ENCODE data around the gene ETV3.

The ETV3 gene

DNA sequence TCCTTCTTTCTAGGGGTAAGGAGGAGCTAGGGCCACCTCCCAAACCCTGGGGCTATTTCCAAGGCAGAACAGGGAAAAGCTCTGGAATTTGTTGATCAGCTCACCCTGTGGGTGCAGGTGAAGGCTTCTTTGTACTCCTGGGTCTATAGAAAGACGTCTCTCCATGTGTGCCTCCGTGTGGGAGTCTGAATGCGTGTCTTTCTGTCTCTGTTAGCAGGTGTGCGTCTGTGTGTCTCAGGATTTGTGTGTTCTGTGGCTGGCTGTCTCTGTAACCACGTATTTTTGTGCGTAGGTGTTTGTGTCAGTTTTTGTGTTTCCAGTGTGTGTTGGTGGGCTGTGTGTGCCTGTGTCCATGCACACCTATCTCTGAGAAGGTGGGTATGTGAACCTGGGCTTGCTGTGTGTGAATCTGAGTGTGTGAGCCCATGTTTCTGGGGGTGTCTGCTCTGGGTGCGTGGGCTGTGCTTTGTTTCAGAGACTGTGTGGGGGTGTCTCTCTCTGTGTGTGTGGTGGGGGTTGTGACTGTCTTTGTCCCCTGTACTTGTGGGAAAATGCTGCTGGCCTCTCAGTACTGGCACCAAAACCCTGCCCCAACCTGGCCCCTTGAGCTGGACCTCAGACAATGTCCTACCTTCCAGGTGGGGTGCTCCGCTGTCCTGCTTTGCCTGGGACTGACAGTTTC lies 25.9 kb downstream of the ETV3 start:
- Histone ChIP-seq H3K27ac (ENCODE audit: low read depth, low read length) (no peak overlapping the region), H3K9ac (ENCODE audit: low read length) (no peak overlapping the region), H3K9me3 (ENCODE audit: control insufficient read depth, insufficient read depth, low read depth, low read length) (no peaks in the 10 kb centered on the region), H3K27me3 (ENCODE audit: control insufficient read depth, insufficient read depth, low read length) (peaks cover 27% of the 10 kb centered on the region), H3K36me3 (ENCODE audit: control insufficient read depth, insufficient read depth, low read length) (no peaks in the 10 kb centered on the region), H3K4me1 (ENCODE audit: control insufficient read depth, insufficient read depth, low read length) (peaks cover 64% of the 10 kb centered on the region), H3K4me3 (ENCODE audit: low read depth, low read length) (peak overlapping the region; percentile 10; the same call in 1 of the 2 replicates)

DNA sequence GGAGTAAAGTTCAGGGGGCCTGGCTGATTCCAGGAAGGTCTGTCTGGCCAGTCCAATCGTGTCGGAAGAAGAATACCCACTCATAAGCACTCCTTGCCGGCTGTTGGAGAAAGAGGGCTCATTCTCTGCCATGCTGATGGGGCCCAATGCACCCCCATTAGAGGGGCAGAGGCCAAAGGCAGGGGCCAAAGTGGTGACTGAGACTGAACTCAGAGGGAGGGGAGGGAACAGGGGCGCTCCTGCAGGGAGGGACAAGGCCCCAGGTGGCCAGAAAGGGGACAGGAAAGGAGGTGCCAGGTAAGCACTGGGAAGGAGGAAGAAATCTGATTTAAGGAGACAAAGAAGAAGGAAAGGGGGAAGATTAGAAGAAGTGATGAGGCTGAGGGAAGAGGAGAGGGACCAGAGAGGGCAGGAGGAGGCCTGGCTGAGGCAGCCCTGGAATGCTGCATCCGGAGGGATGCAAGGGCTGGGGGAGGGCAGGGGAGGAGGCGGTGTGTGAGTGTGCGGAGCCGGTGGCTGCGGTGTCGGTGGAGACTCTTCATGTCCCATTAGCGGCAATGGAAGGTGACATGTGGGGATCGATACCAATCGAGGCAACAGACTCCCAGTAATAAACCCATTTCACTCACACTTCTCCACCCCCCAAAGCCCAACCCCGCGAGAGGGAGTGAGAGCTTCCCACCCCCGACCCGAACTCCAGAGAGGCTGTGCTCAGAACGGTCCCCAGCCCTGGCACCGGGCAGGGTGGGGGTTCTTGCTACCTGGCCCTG lies 26.6 kb downstream of the ETV3 start:
- peaks cover 34% of the 10 kb centered on the region for H3K27me3 ChIP-seq (ENCODE audit: control insufficient read depth, insufficient read depth, low read length)
- peak overlapping the region; percentile 10; the same call in 1 of the 2 replicates for H3K4me3 ChIP-seq (ENCODE audit: low read depth, low read length)
- no peaks in the 10 kb centered on the region for H3K9me3 ChIP-seq (ENCODE audit: control insufficient read depth, insufficient read depth, low read depth, low read length)
- no peak overlapping the region for H3K9ac ChIP-seq (ENCODE audit: low read length)
- H3K4me1 ChIP-seq (ENCODE audit: control insufficient read depth, insufficient read depth, low read length): peaks cover 64% of the 10 kb centered on the region
- H3K36me3 ChIP-seq (ENCODE audit: control insufficient read depth, insufficient read depth, low read length): no peaks in the 10 kb centered on the region
- no peak overlapping the region for H3K27ac ChIP-seq (ENCODE audit: low read depth, low read length)

DNA sequence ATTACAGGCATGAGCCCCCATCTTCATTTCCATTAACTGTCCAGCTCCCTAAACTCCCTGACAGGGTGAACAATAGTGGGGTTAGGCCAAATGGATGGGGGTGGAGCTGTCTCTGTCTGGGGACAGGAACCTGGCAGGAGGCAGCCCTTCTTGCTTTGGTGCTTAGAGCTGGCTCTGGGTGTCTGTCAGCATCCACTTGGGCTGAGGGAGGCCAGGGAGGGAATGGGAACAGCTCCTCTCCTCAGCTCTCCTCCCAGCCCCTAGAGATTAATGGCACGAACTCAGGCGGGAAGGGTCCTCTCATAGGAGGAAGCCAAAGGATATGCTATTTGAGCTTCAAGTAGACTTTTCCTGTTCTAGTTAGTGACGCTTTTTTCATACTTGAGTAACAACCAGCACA lies 27.5 kb downstream of the ETV3 start:
- H3K27me3 ChIP-seq (ENCODE audit: control insufficient read depth, insufficient read depth, low read length): peaks cover 39% of the 10 kb centered on the region
- peaks cover 61% of the 10 kb centered on the region for H3K4me1 ChIP-seq (ENCODE audit: control insufficient read depth, insufficient read depth, low read length)
- no peaks in the 10 kb centered on the region for H3K36me3 ChIP-seq (ENCODE audit: control insufficient read depth, insufficient read depth, low read length)
- no peak overlapping the region for H3K27ac ChIP-seq (ENCODE audit: low read depth, low read length)
- H3K4me3 ChIP-seq (ENCODE audit: low read depth, low read length): no peak overlapping the region
- H3K9me3 ChIP-seq (ENCODE audit: control insufficient read depth, insufficient read depth, low read depth, low read length): no peaks in the 10 kb centered on the region
- H3K9ac ChIP-seq (ENCODE audit: low read length): no peak overlapping the region

DNA sequence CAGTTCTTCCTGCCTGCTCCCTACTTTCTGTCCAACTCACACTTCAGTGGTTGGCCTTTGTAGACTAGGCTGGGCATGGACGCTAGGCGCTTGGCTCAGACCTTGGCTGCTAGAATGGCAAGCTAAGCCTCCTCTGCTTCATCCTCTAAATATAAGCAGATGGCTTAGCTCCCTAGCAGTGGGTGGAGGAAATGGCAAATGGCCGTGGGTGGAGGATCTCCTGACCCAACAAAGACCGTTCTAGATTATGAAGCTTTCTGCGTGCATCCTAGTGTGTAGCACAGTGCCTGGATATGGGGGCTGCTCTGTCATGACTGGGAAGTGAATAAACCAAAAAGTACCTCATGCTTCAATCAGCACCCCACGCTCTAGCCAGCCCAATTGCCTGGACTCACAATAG lies 28.2 kb downstream of the ETV3 start:
- Histone ChIP-seq H3K9me3 (ENCODE audit: control insufficient read depth, insufficient read depth, low read depth, low read length) (no peaks in the 10 kb centered on the region), H3K27ac (ENCODE audit: low read depth, low read length) (no peak overlapping the region), H3K27me3 (ENCODE audit: control insufficient read depth, insufficient read depth, low read length) (peaks cover 43% of the 10 kb centered on the region), H3K4me3 (ENCODE audit: low read depth, low read length) (no peak overlapping the region), H3K36me3 (ENCODE audit: control insufficient read depth, insufficient read depth, low read length) (no peaks in the 10 kb centered on the region), H3K4me1 (ENCODE audit: control insufficient read depth, insufficient read depth, low read length) (peaks cover 57% of the 10 kb centered on the region), H3K9ac (ENCODE audit: low read length) (no peak overlapping the region)

DNA sequence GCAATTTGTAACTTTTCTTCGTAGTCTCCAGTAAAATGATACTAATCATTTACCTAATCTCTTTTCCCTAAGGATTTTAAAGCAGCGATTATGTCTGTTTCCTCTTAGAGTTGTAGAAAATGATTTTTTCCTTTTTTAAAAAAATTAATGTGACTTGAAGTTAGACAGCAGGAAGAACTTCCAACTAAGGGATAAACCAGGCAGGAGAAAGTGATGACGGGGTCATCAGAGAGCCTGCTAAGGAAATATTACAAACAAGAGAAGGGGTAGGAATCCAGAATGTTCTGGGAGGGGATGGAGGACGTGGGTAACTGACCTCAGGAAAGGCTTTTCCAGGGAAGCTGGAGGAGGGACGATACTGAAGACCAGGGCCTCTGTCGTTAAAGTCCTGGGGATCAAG lies 29.7 kb downstream of the ETV3 start:
- peaks cover 43% of the 10 kb centered on the region for H3K27me3 ChIP-seq (ENCODE audit: control insufficient read depth, insufficient read depth, low read length)

DNA sequence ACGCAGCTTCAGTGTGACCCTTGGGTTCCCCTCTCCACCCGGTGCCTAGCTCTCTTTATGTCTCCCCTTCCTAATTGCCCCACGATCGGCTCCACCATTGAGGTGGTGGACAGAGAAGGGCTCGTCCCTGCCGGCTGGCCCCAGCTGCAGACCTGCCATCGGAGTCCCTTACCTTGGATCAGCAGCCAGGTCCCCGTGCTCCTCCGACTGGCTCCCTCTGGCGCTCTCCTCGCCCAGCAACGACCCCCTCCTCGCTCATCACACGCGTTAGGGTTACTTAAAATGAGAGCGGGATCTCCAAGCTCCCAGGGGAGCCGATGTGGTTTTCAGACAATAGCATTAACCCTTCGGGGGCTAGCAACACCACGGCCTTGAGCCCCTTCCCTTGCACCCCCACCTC lies 30.5 kb downstream of the ETV3 start:
- no peak overlapping the region for H3K9ac ChIP-seq (ENCODE audit: low read length)

More for the DNA sequence above, 29.7 kb downstream of the ETV3 start:
- no peak overlapping the region for H3K4me3 ChIP-seq (ENCODE audit: low read depth, low read length)
- peaks cover 48% of the 10 kb centered on the region for H3K4me1 ChIP-seq (ENCODE audit: control insufficient read depth, insufficient read depth, low read length)
- no peaks in the 10 kb centered on the region for H3K9me3 ChIP-seq (ENCODE audit: control insufficient read depth, insufficient read depth, low read depth, low read length)
- H3K36me3 ChIP-seq (ENCODE audit: control insufficient read depth, insufficient read depth, low read length): no peaks in the 10 kb centered on the region
- no peak overlapping the region for H3K9ac ChIP-seq (ENCODE audit: low read length)
- H3K27ac ChIP-seq (ENCODE audit: low read depth, low read length): no peak overlapping the region

DNA sequence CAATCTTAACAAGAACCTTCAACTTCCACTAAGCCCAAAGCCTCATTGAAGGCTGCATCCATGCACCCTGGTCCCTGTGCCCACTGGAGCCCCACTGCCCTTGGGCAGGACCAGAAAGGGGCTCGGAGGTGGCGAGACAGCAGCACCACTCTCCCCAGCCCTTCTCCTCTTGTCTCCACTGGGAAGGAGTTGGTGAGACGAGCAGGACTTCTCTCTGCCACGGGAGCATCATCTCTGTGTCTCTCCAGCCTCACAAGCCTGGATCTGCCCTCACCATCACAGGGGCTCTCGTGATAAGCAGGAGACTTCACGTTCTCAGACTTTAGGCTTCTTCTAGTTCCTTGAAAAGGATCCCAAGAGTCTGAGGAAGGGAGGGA lies 31.4 kb downstream of the ETV3 start:
- Histone ChIP-seq H3K36me3 (ENCODE audit: control insufficient read depth, insufficient read depth, low read length) (no peaks in the 10 kb centered on the region), H3K27ac (ENCODE audit: low read depth, low read length) (no peak overlapping the region), H3K27me3 (ENCODE audit: control insufficient read depth, insufficient read depth, low read length) (peaks cover 33% of the 10 kb centered on the region), H3K9me3 (ENCODE audit: control insufficient read depth, insufficient read depth, low read depth, low read length) (no peaks in the 10 kb centered on the region), H3K9ac (ENCODE audit: low read length) (no peak overlapping the region), H3K4me3 (ENCODE audit: low read depth, low read length) (no peak overlapping the region), H3K4me1 (ENCODE audit: control insufficient read depth, insufficient read depth, low read length) (peaks cover 32% of the 10 kb centered on the region)

More for the DNA sequence above, 30.5 kb downstream of the ETV3 start:
- H3K4me3 ChIP-seq (ENCODE audit: low read depth, low read length): no peak overlapping the region
- H3K9me3 ChIP-seq (ENCODE audit: control insufficient read depth, insufficient read depth, low read depth, low read length): no peaks in the 10 kb centered on the region
- H3K27me3 ChIP-seq (ENCODE audit: control insufficient read depth, insufficient read depth, low read length): peaks cover 39% of the 10 kb centered on the region
- H3K4me1 ChIP-seq (ENCODE audit: control insufficient read depth, insufficient read depth, low read length): peaks cover 41% of the 10 kb centered on the region
- no peak overlapping the region for H3K27ac ChIP-seq (ENCODE audit: low read depth, low read length)
- H3K36me3 ChIP-seq (ENCODE audit: control insufficient read depth, insufficient read depth, low read length): no peaks in the 10 kb centered on the region

DNA sequence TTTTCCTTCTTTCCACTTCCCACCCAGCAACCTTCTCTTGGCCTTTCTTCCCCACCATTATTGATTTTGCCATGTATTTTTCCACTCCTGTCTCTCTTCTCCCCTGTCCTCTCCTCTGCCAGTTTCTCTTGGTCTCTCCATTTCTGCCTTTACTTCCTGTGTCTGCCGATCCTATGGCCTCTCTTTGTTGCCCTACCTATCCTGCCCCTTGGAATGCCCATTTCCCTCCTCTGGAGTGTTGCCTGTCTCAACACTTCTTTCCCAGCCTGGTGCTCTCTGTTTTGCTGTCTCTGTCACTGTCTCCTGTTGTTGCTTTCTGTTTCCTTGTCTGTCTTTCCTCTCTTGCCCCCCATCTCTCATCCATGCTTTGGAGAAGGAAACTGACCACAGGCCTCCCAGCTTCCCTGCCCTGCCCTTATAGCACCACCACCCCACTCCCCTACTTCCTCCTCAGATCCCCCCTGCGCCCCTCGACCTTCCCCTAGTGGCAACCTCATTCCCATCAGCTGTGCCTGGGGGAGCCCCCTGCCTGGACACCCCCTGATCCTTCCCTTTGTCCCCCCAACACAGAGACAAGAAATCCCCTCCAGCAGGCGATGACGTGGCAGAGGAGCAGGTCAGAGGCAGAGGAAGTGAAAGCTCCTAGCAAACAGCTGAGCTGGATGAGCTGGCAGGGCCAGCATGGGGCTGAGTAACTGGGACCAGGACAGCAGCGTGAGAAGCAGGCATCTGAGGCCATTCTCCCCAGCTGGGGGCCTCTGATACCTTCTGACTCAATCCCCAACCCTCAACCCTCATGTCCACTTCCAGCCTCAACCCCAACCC lies 32.0 kb downstream of the ETV3 start:
- peaks cover 32% of the 10 kb centered on the region for H3K27me3 ChIP-seq (ENCODE audit: control insufficient read depth, insufficient read depth, low read length)
- H3K4me3 ChIP-seq (ENCODE audit: low read depth, low read length): no peak overlapping the region
- no peak overlapping the region for H3K27ac ChIP-seq (ENCODE audit: low read depth, low read length)
- H3K36me3 ChIP-seq (ENCODE audit: control insufficient read depth, insufficient read depth, low read length): no peaks in the 10 kb centered on the region
- no peaks in the 10 kb centered on the region for H3K9me3 ChIP-seq (ENCODE audit: control insufficient read depth, insufficient read depth, low read depth, low read length)
- no peak overlapping the region for H3K9ac ChIP-seq (ENCODE audit: low read length)
- peaks cover 26% of the 10 kb centered on the region for H3K4me1 ChIP-seq (ENCODE audit: control insufficient read depth, insufficient read depth, low read length)

DNA sequence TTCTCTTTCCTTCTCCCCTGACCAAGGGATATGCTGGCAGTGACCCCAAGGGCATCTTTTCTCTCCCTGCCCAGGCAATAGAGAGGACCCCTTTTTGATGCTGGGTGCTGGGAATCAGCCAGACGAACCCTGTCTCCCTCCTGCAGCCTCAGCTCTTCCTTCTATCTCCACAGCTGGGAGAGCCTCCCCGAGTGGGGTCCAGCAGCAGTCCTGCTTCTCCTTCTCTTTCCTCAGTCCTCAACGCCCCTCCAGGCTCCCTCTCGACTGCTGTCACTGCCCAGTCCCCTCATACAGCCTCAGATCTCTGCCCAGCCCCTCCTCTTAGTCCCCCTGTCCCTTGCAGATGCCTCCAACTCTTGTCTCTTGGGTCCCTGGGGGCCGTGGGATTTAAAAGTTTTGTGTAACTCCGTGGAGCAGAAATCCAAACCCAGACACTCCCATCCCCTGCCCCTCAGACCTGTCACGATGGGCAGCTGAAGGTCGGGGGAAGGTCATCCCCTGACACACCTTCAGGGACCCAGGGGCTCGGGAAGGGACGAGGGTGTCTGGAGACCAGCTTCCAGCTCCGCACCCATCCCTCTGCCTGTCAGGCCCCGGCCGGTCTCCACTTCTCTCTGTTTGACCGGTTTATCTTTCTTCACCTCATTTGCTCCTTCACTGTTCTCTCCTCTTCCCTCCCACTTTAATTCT lies 32.8 kb downstream of the ETV3 start:
- no peaks in the 10 kb centered on the region for H3K36me3 ChIP-seq (ENCODE audit: control insufficient read depth, insufficient read depth, low read length)
- H3K4me1 ChIP-seq (ENCODE audit: control insufficient read depth, insufficient read depth, low read length): peaks cover 19% of the 10 kb centered on the region
- no peak overlapping the region for H3K4me3 ChIP-seq (ENCODE audit: low read depth, low read length)
- no peak overlapping the region for H3K9ac ChIP-seq (ENCODE audit: low read length)
- H3K27ac ChIP-seq (ENCODE audit: low read depth, low read length): no peak overlapping the region
- no peaks in the 10 kb centered on the region for H3K9me3 ChIP-seq (ENCODE audit: control insufficient read depth, insufficient read depth, low read depth, low read length)
- peaks cover 32% of the 10 kb centered on the region for H3K27me3 ChIP-seq (ENCODE audit: control insufficient read depth, insufficient read depth, low read length)

DNA sequence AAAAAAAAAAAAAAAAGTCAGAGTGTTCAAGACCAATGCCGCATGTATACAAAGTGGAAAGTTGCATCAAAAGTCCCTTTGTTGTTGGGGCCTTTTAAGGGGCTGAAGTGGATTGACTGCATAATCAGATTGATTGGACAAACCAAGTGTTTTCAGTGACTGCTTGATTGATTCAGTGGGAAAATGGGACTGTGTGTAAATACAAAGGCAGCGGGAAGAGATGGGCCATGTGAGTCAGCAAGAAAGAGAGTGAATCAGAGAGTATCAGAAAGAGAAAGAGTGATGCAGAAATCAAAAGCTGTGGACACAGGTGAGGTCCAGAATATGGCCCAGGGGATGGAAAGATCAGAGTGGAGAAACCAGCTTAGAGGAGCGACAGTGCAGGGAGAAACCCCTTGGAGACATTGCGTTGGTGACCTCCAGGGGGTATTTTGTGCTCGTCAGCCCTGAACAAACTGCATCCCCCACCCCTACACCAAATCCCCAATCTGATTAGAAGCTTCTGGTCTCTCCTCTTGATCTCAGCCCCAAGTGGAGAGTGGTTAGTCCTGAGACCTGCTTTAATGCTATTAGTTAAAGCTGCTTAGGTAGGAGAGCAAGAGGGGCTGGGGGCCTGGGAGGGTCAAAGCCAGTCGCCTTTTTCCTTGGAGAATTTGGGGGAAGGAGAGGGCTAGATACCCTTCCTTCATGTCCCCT lies 33.4 kb downstream of the ETV3 start:
- Histone ChIP-seq H3K27ac (ENCODE audit: low read depth, low read length) (no peak overlapping the region), H3K27me3 (ENCODE audit: control insufficient read depth, insufficient read depth, low read length) (peaks cover 32% of the 10 kb centered on the region), H3K4me3 (ENCODE audit: low read depth, low read length) (no peak overlapping the region), H3K36me3 (ENCODE audit: control insufficient read depth, insufficient read depth, low read length) (no peaks in the 10 kb centered on the region), H3K4me1 (ENCODE audit: control insufficient read depth, insufficient read depth, low read length) (peaks cover 19% of the 10 kb centered on the region), H3K9me3 (ENCODE audit: control insufficient read depth, insufficient read depth, low read depth, low read length) (no peaks in the 10 kb centered on the region), H3K9ac (ENCODE audit: low read length) (no peak overlapping the region)

All from HUES6 (cell line).